Hepatocyte (in vitro differentiated cells): ENCODE results near the gene SMAGP.

Experiments
- EZH2phosphoT487 ChIP-seq: fragments of 200-600 bp; sonication (generic); IDR thresholded peaks from one replicate; pipeline ENCODE4 v1.6.1; 2018; ENCODE audit warnings: antibody characterized with exemption, mild to moderate bottlenecking, low read depth, moderate library complexity; ENCODE audit not compliant: unreplicated experiment, severe bottlenecking
- TF ChIP-seq, protein P1 (sequence below): fragments of 200-600 bp; sonication (generic); IDR thresholded peaks from 2 replicates; pipeline ENCODE4 v1.5.1; 2016; ENCODE audit warnings: antibody characterized with exemption, mild to moderate bottlenecking; ENCODE audit not compliant: poor library complexity

DNA sequence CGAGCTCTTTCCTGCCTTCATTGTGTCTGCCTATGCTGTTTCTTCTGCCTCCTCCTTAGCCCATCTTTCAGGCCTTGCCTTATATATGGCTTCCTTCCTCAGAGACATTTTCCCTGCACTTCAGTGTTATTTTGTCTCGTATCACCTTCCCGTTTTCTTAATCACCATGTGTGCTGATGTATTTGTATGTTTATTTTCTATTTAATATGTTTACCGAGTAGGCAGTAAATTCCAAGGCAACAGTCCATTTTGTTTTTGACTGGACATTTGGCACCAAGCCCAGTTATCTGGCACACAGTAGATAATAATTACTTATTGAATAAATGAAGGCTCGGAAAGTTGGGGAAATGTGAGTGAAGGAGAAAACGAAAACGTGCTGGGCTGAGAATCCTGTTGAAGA, 47.8 kb downstream of the SMAGP start:
- TF ChIP-seq, protein P1, sequence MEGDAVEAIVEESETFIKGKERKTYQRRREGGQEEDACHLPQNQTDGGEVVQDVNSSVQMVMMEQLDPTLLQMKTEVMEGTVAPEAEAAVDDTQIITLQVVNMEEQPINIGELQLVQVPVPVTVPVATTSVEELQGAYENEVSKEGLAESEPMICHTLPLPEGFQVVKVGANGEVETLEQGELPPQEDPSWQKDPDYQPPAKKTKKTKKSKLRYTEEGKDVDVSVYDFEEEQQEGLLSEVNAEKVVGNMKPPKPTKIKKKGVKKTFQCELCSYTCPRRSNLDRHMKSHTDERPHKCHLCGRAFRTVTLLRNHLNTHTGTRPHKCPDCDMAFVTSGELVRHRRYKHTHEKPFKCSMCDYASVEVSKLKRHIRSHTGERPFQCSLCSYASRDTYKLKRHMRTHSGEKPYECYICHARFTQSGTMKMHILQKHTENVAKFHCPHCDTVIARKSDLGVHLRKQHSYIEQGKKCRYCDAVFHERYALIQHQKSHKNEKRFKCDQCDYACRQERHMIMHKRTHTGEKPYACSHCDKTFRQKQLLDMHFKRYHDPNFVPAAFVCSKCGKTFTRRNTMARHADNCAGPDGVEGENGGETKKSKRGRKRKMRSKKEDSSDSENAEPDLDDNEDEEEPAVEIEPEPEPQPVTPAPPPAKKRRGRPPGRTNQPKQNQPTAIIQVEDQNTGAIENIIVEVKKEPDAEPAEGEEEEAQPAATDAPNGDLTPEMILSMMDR, result no peak
- TF ChIP-seq EZH2phosphoT487, result no peak
